Tibial nerve (tissue), 4 donors: ENCODE measurements around the gene KCNN4. TPM values are rescaled to one million over a fixed set of nuclear protein-coding genes. Genes with fewer than 3 reads are reported as not detected.
A peak's percentile ranks its signal among the peaks of the same experiment; 100 is the strongest.
"Not testable (repeated sequence)": the region's sequence is repeated elsewhere in the genome, so short reads cannot be mapped to it uniquely, and the experiment has no call there.

Experiments
- DNase-seq, 2 donors: peaks; one replicate each; pipeline ENCODE4 v3.0.0-alpha.2; 2019; ENCODE audit warnings: low spot score in 2 of 2
- H3K27ac ChIP-seq, 4 donors: fragments of 200-600 bp; sonication (generic) in 3 of 4; one replicate each; pipeline ENCODE4 v1.5.1; 2017 to 2019; ENCODE audit warnings: mild to moderate bottlenecking in 1 of 4
- H3K27me3 ChIP-seq, 2 donors: fragments of 200-600 bp; sonication (generic) in 1 of 2; one replicate each; pipeline versions ENCODE4 v1.5.1 to v1.6.0; 2017 to 2019
- H3K36me3 ChIP-seq, 3 donors: fragments of 200-600 bp; sonication (generic); one replicate each; pipeline ENCODE4 v1.5.1; 2018 to 2019
- H3K4me1 ChIP-seq, 4 donors: fragments of 200-600 bp; sonication (generic) in 3 of 4; one replicate each; pipeline ENCODE4 v1.5.1; 2017 to 2019
- H3K4me3 ChIP-seq, 4 donors: fragments of 200-600 bp; sonication (generic) in 3 of 4; one replicate each; pipeline ENCODE4 v1.5.1; 2017 to 2019; ENCODE audit warnings: mild to moderate bottlenecking in 1 of 4, moderate library complexity in 1 of 4
- H3K9me3 ChIP-seq, 4 donors: fragments of 200-600 bp; sonication (generic) in 3 of 4; one replicate each; pipeline ENCODE4 v1.5.1; 2017 to 2019
- CTCF ChIP-seq, 5 experiments: fragments of 200-600 bp in 3 of 5; fragments of 450-650 bp in 2 of 5; sonication (generic) in 3 of 5; IDR thresholded peaks; one replicate each; pipeline ENCODE4 v1.5.1; 2016 to 2019; ENCODE audit warnings: antibody characterized with exemption in 5 of 5, mild to moderate bottlenecking in 3 of 5, moderate library complexity in 2 of 5
- EP300 ChIP-seq, 2 donors: sonication (generic); formaldehyde crosslinking; IDR thresholded peaks; one replicate each; pipeline ENCODE4 v1.6.1; 2017; ENCODE audit warnings: antibody characterized with exemption in 2 of 2, mild to moderate bottlenecking in 1 of 2
- POLR2A ChIP-seq, 2 donors: fragments of 450-650 bp; IDR thresholded peaks; one replicate each; pipeline ENCODE4 v1.6.1; 2017; ENCODE audit warnings: antibody characterized with exemption in 2 of 2, mild to moderate bottlenecking in 2 of 2, moderate library complexity in 2 of 2
- WGBS, 2 donors: methylation state at CpG; one replicate each; pipeline ENCODE4 v1.1.5; 2018; 5-methylcytosine and 5-hydroxymethylcytosine counted together
- total RNA-seq, 4 donors: library from RNA; depleted of rRNA; stranded (reverse); fragments of >200 nt; gene quantifications; one replicate each; pipeline ENCODE4 v1.1.0, GENCODE V29; 2016

Gene KCNN4
- total RNA-seq, 4 donors from 2014 or later: 4.6 to 18.3 (median 6.8) TPM

- H3K9me3 ChIP-seq: no peaks in the 10 kb centered on the region
- H3K27me3 ChIP-seq: no peaks in the 10 kb centered on the region
- H3K4me1 ChIP-seq: no peaks in the 10 kb centered on the region
- DNase-seq: no peak
- no peaks in the 10 kb centered on the region for H3K36me3 ChIP-seq
- WGBS, 2 donors: 40 to 52% methylated on average over 1 of the region's 1 CpG
- H3K4me3 ChIP-seq: no peak overlapping the region
- no peak for TF ChIP-seq EP300 (IDR thresholded peaks at IDR 0.05)
- TF ChIP-seq POLR2A (IDR thresholded peaks at IDR 0.05): no peak
- no peak for TF ChIP-seq CTCF (IDR thresholded peaks at IDR 0.05)
- no peak overlapping the region for H3K27ac ChIP-seq
These were observed 31.1 kb upstream of the KCNN4 start for GRCh38 chr19:43811837-43812236.

- WGBS, 2 donors: 32 to 40% methylated on average over 8 of the region's 8 CpGs
- no peaks in the 10 kb centered on the region for H3K36me3 ChIP-seq
- no peak for TF ChIP-seq POLR2A (IDR thresholded peaks at IDR 0.05)
- peak; percentile 28 to 51 (median 38) for TF ChIP-seq CTCF (IDR thresholded peaks at IDR 0.05)
These were observed 29.3 kb upstream of the KCNN4 start for GRCh38 chr19:43809762-43810696.

GRCh38 chr19:43807651-43808050 is 26.9 kb upstream of the KCNN4 start:
- H3K27ac ChIP-seq: no peak overlapping the region
- no peaks in the 10 kb centered on the region for H3K4me1 ChIP-seq
- no peaks in the 10 kb centered on the region for H3K9me3 ChIP-seq
- no peaks in the 10 kb centered on the region for H3K27me3 ChIP-seq
- H3K4me3 ChIP-seq: no peak overlapping the region
- DNase-seq: no peak
- no peaks in the 10 kb centered on the region for H3K36me3 ChIP-seq
- no peak for TF ChIP-seq EP300 (IDR thresholded peaks at IDR 0.05)
- no peak for TF ChIP-seq CTCF (IDR thresholded peaks at IDR 0.05)
- no peak for TF ChIP-seq POLR2A (IDR thresholded peaks at IDR 0.05)

More at GRCh38 chr19:43809762-43810696, 29.3 kb upstream of the KCNN4 start:
- Histone ChIP-seq H3K4me1 (no peaks in the 10 kb centered on the region), H3K4me3 (no peak overlapping the region), H3K9me3 (no peaks in the 10 kb centered on the region), H3K27me3 (no peaks in the 10 kb centered on the region), H3K27ac (no peak overlapping the region)
- no peak for DNase-seq

- 34 to 44% methylated on average over 5 of the region's 5 CpGs for WGBS, 2 donors
- Histone ChIP-seq H3K4me1 (no peaks in the 10 kb centered on the region), H3K4me3 (no peak overlapping the region), H3K27ac (no peak overlapping the region), H3K36me3 (no peaks in the 10 kb centered on the region), H3K27me3 (peaks cover 0 to 4% of the 10 kb centered on the region in 2 donors), H3K9me3 (no peaks in the 10 kb centered on the region)
- no peak for DNase-seq
- TF ChIP-seq CTCF (IDR thresholded peaks at IDR 0.05) (no peak), EP300 (IDR thresholded peaks at IDR 0.05) (no peak), POLR2A (IDR thresholded peaks at IDR 0.05) (no peak)
These were observed 26.1 kb upstream of the KCNN4 start for GRCh38 chr19:43806848-43807247.

GRCh38 chr19:43806401-43806800 is 25.6 kb upstream of the KCNN4 start:
- H3K27ac ChIP-seq, H3K4me3 ChIP-seq, H3K9me3 ChIP-seq, H3K27me3 ChIP-seq, H3K36me3 ChIP-seq, DNase-seq, H3K4me1 ChIP-seq: not testable (repeated sequence)
- WGBS, 2 donors: 75 to 83% methylated on average over 7 of the region's 7 CpGs
